IPS-20b (cell line): Measurements from ENCODE around the gene MAPK4.
A peak's percentile ranks its signal among the peaks of the same experiment; 100 is the strongest.

ENCODE experiments used
- H3K27ac ChIP-seq: one replicate; pipeline ENCODE4 v1.5.1; 2013; ENCODE audit warnings: low read length
- H3K27me3 ChIP-seq: 2 replicates; pipeline ENCODE4 v1.6.1; 2013; ENCODE audit warnings: mild to moderate bottlenecking, low read length, inconsistent platforms; ENCODE audit not compliant: insufficient read depth
- H3K36me3 ChIP-seq: 2 replicates; pipeline ENCODE4 v1.6.1; 2013; ENCODE audit warnings: low read depth, mild to moderate bottlenecking, inconsistent platforms, low read length, moderate library complexity; ENCODE audit not compliant: insufficient read depth
- H3K4me1 ChIP-seq: 2 replicates; pipeline ENCODE4 v1.6.1; 2013; ENCODE audit warnings: mild to moderate bottlenecking, control low read depth, inconsistent platforms, low read length, moderate library complexity; ENCODE audit not compliant: insufficient read depth
- H3K4me3 ChIP-seq: 2 replicates; pipeline ENCODE4 v1.5.1; 2013; ENCODE audit warnings: mild to moderate bottlenecking, low read length, inconsistent platforms
- H3K9ac ChIP-seq: 2 replicates; pipeline ENCODE4 v1.6.1; 2013; ENCODE audit warnings: low read depth, mild to moderate bottlenecking, inconsistent platforms, low read length, moderate library complexity
- H3K9me3 ChIP-seq: 2 replicates; pipeline ENCODE4 v1.6.1; 2013; ENCODE audit warnings: mild to moderate bottlenecking, low read depth, low read length, inconsistent platforms; ENCODE audit not compliant: insufficient read depth

Gene MAPK4

GRCh38 chr18:50748243-50749229 is 188.6 kb downstream of the MAPK4 start:
- Histone ChIP-seq H3K27ac (no peak overlapping the region), H3K9me3 (no peaks in the 10 kb centered on the region)

GRCh38 chr18:50749421-50749820 is 189.5 kb downstream of the MAPK4 start:
- H3K27ac ChIP-seq: no peak overlapping the region
- H3K4me1 ChIP-seq: peaks cover 22% of the 10 kb centered on the region; the same call in 1 of the 2 replicates
- H3K9ac ChIP-seq: no peak overlapping the region

More at GRCh38 chr18:50748243-50749229, 188.6 kb downstream of the MAPK4 start:
- no peaks in the 10 kb centered on the region for H3K27me3 ChIP-seq
- peaks cover 22% of the 10 kb centered on the region; the same call in 1 of the 2 replicates for H3K4me1 ChIP-seq
- H3K36me3 ChIP-seq: no peaks in the 10 kb centered on the region
- H3K4me3 ChIP-seq: 0 out of 2 replicates have a peak overlapping the region, but pooled peaks have one; percentile 18
- H3K9ac ChIP-seq: no peak overlapping the region

GRCh38 chr18:50749945-50750344 is 190.1 kb downstream of the MAPK4 start:
- H3K9me3 ChIP-seq: no peaks in the 10 kb centered on the region
- H3K27ac ChIP-seq: no peak overlapping the region
- no peak overlapping the region for H3K9ac ChIP-seq
- H3K4me1 ChIP-seq: peaks cover 22% of the 10 kb centered on the region; the same call in 1 of the 2 replicates
- H3K36me3 ChIP-seq: no peaks in the 10 kb centered on the region
- H3K4me3 ChIP-seq: no peak overlapping the region
- no peaks in the 10 kb centered on the region for H3K27me3 ChIP-seq

More at GRCh38 chr18:50749421-50749820, 189.5 kb downstream of the MAPK4 start:
- Histone ChIP-seq H3K36me3 (no peaks in the 10 kb centered on the region), H3K9me3 (no peaks in the 10 kb centered on the region), H3K27me3 (no peaks in the 10 kb centered on the region), H3K4me3 (no peak overlapping the region)

- Histone ChIP-seq H3K4me1 (peaks cover 22% of the 10 kb centered on the region; the same call in 1 of the 2 replicates), H3K9ac (no peak overlapping the region), H3K9me3 (no peaks in the 10 kb centered on the region), H3K27ac (no peak overlapping the region), H3K27me3 (no peaks in the 10 kb centered on the region), H3K4me3 (no peak overlapping the region), H3K36me3 (no peaks in the 10 kb centered on the region)
These were observed 190.7 kb downstream of the MAPK4 start for GRCh38 chr18:50750546-50750945.

GRCh38 chr18:50751490-50751889 is 191.6 kb downstream of the MAPK4 start:
- H3K36me3 ChIP-seq: no peaks in the 10 kb centered on the region
- no peak overlapping the region for H3K9ac ChIP-seq
- peaks cover 22% of the 10 kb centered on the region; the same call in 1 of the 2 replicates for H3K4me1 ChIP-seq
- no peaks in the 10 kb centered on the region for H3K9me3 ChIP-seq
- H3K27me3 ChIP-seq: no peaks in the 10 kb centered on the region
- no peak overlapping the region for H3K4me3 ChIP-seq
- H3K27ac ChIP-seq: no peak overlapping the region

GRCh38 chr18:50751947-50752346 is 192.1 kb downstream of the MAPK4 start:
- Histone ChIP-seq H3K4me3 (no peak overlapping the region), H3K27ac (no peak overlapping the region), H3K27me3 (no peaks in the 10 kb centered on the region), H3K36me3 (no peaks in the 10 kb centered on the region), H3K9me3 (no peaks in the 10 kb centered on the region), H3K9ac (no peak overlapping the region), H3K4me1 (peaks cover 22% of the 10 kb centered on the region; the same call in 1 of the 2 replicates)

- H3K4me3 ChIP-seq: no peak overlapping the region
- peaks cover 18% of the 10 kb centered on the region; the same call in 1 of the 2 replicates for H3K4me1 ChIP-seq
- H3K27me3 ChIP-seq: no peaks in the 10 kb centered on the region
- H3K36me3 ChIP-seq: no peaks in the 10 kb centered on the region
- H3K9ac ChIP-seq: no peak overlapping the region
- H3K27ac ChIP-seq: no peak overlapping the region
- no peaks in the 10 kb centered on the region for H3K9me3 ChIP-seq
These were observed 193.4 kb downstream of the MAPK4 start for GRCh38 chr18:50753311-50753710.

GRCh38 chr18:50754297-50754696 is 194.4 kb downstream of the MAPK4 start:
- no peak overlapping the region for H3K4me3 ChIP-seq
- no peaks in the 10 kb centered on the region for H3K9me3 ChIP-seq
- H3K9ac ChIP-seq: no peak overlapping the region
- H3K4me1 ChIP-seq: peaks cover 10% of the 10 kb centered on the region; the same call in 1 of the 2 replicates
- no peaks in the 10 kb centered on the region for H3K36me3 ChIP-seq
- H3K27me3 ChIP-seq: no peaks in the 10 kb centered on the region
- no peak overlapping the region for H3K27ac ChIP-seq

- Histone ChIP-seq H3K9ac (no peak overlapping the region), H3K27me3 (no peaks in the 10 kb centered on the region), H3K27ac (no peak overlapping the region), H3K4me1 (no peaks in the 10 kb centered on the region), H3K9me3 (no peaks in the 10 kb centered on the region), H3K36me3 (no peaks in the 10 kb centered on the region), H3K4me3 (no peak overlapping the region)
These were observed 197.5 kb downstream of the MAPK4 start for GRCh38 chr18:50757358-50757757.

GRCh38 chr18:50769463-50769862 is 209.6 kb downstream of the MAPK4 start:
- Histone ChIP-seq H3K27me3 (no peaks in the 10 kb centered on the region), H3K9ac (no peak overlapping the region), H3K36me3 (no peaks in the 10 kb centered on the region), H3K4me3 (no peak overlapping the region), H3K9me3 (peaks cover 12% of the 10 kb centered on the region), H3K4me1 (no peaks in the 10 kb centered on the region), H3K27ac (no peak overlapping the region)

- Histone ChIP-seq H3K4me3 (no peak overlapping the region), H3K36me3 (no peaks in the 10 kb centered on the region), H3K4me1 (peaks cover under 1% of the 10 kb centered on the region; the same call in 1 of the 2 replicates), H3K27me3 (no peaks in the 10 kb centered on the region), H3K9ac (no peak overlapping the region), H3K27ac (no peak overlapping the region), H3K9me3 (peaks cover 3% of the 10 kb centered on the region; the same call in 1 of the 2 replicates)
These were observed 215.3 kb downstream of the MAPK4 start for GRCh38 chr18:50775207-50775606.

GRCh38 chr18:50775726-50776125 is 215.8 kb downstream of the MAPK4 start:
- Histone ChIP-seq H3K9ac (no peak overlapping the region), H3K4me1 (peaks cover 3% of the 10 kb centered on the region; the same call in 1 of the 2 replicates), H3K27ac (no peak overlapping the region), H3K27me3 (no peaks in the 10 kb centered on the region), H3K4me3 (no peak overlapping the region), H3K9me3 (no peaks in the 10 kb centered on the region), H3K36me3 (no peaks in the 10 kb centered on the region)
